Spleen (tissue), 11 donors: ENCODE results near the gene PIP4K2C. TPM values are rescaled to one million over a fixed set of nuclear protein-coding genes. Genes with fewer than 3 reads are reported as not detected.

Source experiments
- DNase-seq: peaks from one replicate; pipeline ENCODE4 v3.0.0-alpha.2; 2020
- H3K27ac ChIP-seq, 8 donors: fragments of 200-600 bp; sonication (generic) in 7 of 8; 1 replicate in 4 of 8; 2 replicates in 4 of 8; pipeline versions ENCODE4 v1.5.0 to v1.8.0; 2016 to 2021; ENCODE audit warnings: inconsistent platforms in 4 of 8, mild to moderate bottlenecking in 4 of 8, moderate library complexity in 1 of 8
- H3K27me3 ChIP-seq, 7 donors: fragments of 200-600 bp; sonication (generic) in 6 of 7; replicated peaks in 1 of 7; 1 replicate in 4 of 7; 2 replicates in 3 of 7; pipeline versions ENCODE4 v1.5.0 to v1.8.0; 2016 to 2021; ENCODE audit warnings: inconsistent platforms in 3 of 7, mild to moderate bottlenecking in 1 of 7
- H3K36me3 ChIP-seq, 6 donors: fragments of 200-600 bp; sonication (generic) in 5 of 6; 1 replicate in 4 of 6; 2 replicates in 2 of 6; pipeline versions ENCODE4 v1.5.0 to v1.8.0; 2016 to 2021; ENCODE audit warnings: inconsistent platforms in 2 of 6
- H3K4me1 ChIP-seq, 6 donors: fragments of 200-600 bp; sonication (generic) in 5 of 6; 1 replicate in 3 of 6; 2 replicates in 3 of 6; pipeline versions ENCODE4 v1.5.0 to v1.8.0; 2016 to 2021; ENCODE audit warnings: inconsistent platforms in 3 of 6
- H3K4me3 ChIP-seq, 8 donors: fragments of 200-600 bp; sonication (generic) in 7 of 8; 1 replicate in 4 of 8; 2 replicates in 4 of 8; pipeline versions ENCODE4 v1.5.0 to v1.8.0; 2016 to 2021; ENCODE audit warnings: inconsistent platforms in 4 of 8, mild to moderate bottlenecking in 4 of 8, moderate library complexity in 2 of 8
- H3K9me3 ChIP-seq, 8 donors: fragments of 200-600 bp; sonication (generic) in 7 of 8; 1 replicate in 4 of 8; 2 replicates in 4 of 8; pipeline versions ENCODE4 v1.5.0 to v1.8.0; 2016 to 2021; ENCODE audit warnings: inconsistent platforms in 4 of 8
- CTCF ChIP-seq, 11 experiments: fragments of 200-600 bp in 7 of 11; fragments of 450-650 bp in 4 of 11; sonication (generic) in 4 of 11; IDR thresholded peaks in 8 of 11; conservative IDR thresholded peaks in 3 of 11; 1 replicate in 7 of 11; 2 replicates in 4 of 11; pipeline versions ENCODE4 v1.4.0 to v1.8.0; 2016 to 2021; ENCODE audit warnings: antibody characterized with exemption in 11 of 11, inconsistent platforms in 4 of 11, mild to moderate bottlenecking in 1 of 11
- POLR2A ChIP-seq, 3 donors: fragments of 450-650 bp; IDR thresholded peaks; one replicate each; pipeline ENCODE4 v1.5.1; 2017; ENCODE audit warnings: antibody characterized with exemption in 3 of 3, mild to moderate bottlenecking in 1 of 3
- POLR2AphosphoS5 ChIP-seq, 3 donors: sonication (generic); formaldehyde crosslinking; IDR thresholded peaks; one replicate each; pipeline ENCODE4 v1.5.1; 2017; ENCODE audit warnings: antibody characterized with exemption in 3 of 3
- WGBS, 5 donors: extraction: QIAGEN DNeasy Blood & Tissue Kit in 3 of 5; methylation state at CpG; one replicate each; pipeline versions ENCODE4 v1.1.5 to v1.1.7; 2013 to 2018; 5-methylcytosine and 5-hydroxymethylcytosine counted together
- intact Hi-C: fragments of 100-400 bp; cut with DNase I; formaldehyde crosslinking; loops from one replicate; pipeline ENCODE4 v1.15.0; 2023; ENCODE audit warnings: low total_unique reads
- polyA plus RNA-seq, 3 donors: library from polyadenylated mRNA; stranded (reverse); fragments of 200-250 nt; gene quantifications; one replicate each; pipeline ENCODE4 v1.2.1, GENCODE V29; 2013
- total RNA-seq, 7 donors: library from RNA; depleted of rRNA in 3 of 7; stranded (reverse); fragments of >200 nt in 3 of 7; fragmentation: NEBNext Ultra II Directional in 4 of 7; extraction: Animal tissue kit (Norgen Biotek cat#: 25700) in 4 of 7; gene quantifications; one replicate each; pipeline versions ENCODE4 v1.1.0 to v1.2.1, GENCODE V29; 2016 to 2021
- donor health status: healthy with polysubstance abuse.
- donor health status: DM: no; HTN: no; CAD: no; lungs with moderate emphysema.
- donor health status: DM: no; HTN: no; CAD: no.
- donor health status: Bipolar disorder and iron deficiency.
- donor health status: healthy.
- donor health status: DM: no; HTN: no; CAD: no.
- donor health status: DM: yes; HTN: yes; CAD: no.

The PIP4K2C gene
- total and polyA plus RNA-seq, 10 donors = 5.7 to 20.9 (median 16.9) TPM

GRCh38 chr12:57579011-57579410, 12.0 kb upstream of the PIP4K2C start:
- intact Hi-C loops = no loop called here

GRCh38 chr12:57579677-57580465, 11.1 kb upstream of the PIP4K2C start:
- no peak overlapping the region for H3K4me3 ChIP-seq
- no peaks in the 10 kb centered on the region for H3K36me3 ChIP-seq
- DNase-seq = no peak
- H3K27me3 ChIP-seq = peaks cover 0 to 20% (median 0%) of the 10 kb centered on the region in 7 donors
- H3K4me1 ChIP-seq = peaks cover 0 to 13% (median 3%) of the 10 kb centered on the region in 6 donors
- intact Hi-C loops = loop anchor here (5.0 kb wide), 1 partner anchor 42 kb away; no protein-coding TSS in a partner anchor
- H3K9me3 ChIP-seq = no peaks in the 10 kb centered on the region
- no peak overlapping the region for H3K27ac ChIP-seq
- 87 to 93% (median 88%) methylated on average over 8 of the region's 8 CpGs for WGBS, 5 donors
- TF ChIP-seq POLR2AphosphoS5 (IDR thresholded peaks at IDR 0.05) (no peak), POLR2A (IDR thresholded peaks at IDR 0.05) (no peak), CTCF (IDR thresholded peaks at IDR 0.05 in 8 of 11, conservative IDR thresholded peaks at IDR 0.05 in 3 of 11) (no peak)

More at GRCh38 chr12:57579011-57579410, 12.0 kb upstream of the PIP4K2C start:
- H3K27me3 ChIP-seq = peaks cover 0 to 20% (median 0%) of the 10 kb centered on the region in 7 donors
- no peak for DNase-seq
- no peaks in the 10 kb centered on the region for H3K9me3 ChIP-seq
- 72 to 87% (median 84%) methylated on average over 2 of the region's 2 CpGs for WGBS, 5 donors
- no peaks in the 10 kb centered on the region for H3K36me3 ChIP-seq
- H3K27ac ChIP-seq = no peak overlapping the region
- H3K4me1 ChIP-seq = peaks cover 0 to 8% (median 3%) of the 10 kb centered on the region in 6 donors
- TF ChIP-seq CTCF (IDR thresholded peaks at IDR 0.05 in 8 of 11, conservative IDR thresholded peaks at IDR 0.05 in 3 of 11) (no peak), POLR2A (IDR thresholded peaks at IDR 0.05) (no peak), POLR2AphosphoS5 (IDR thresholded peaks at IDR 0.05) (no peak)
- H3K4me3 ChIP-seq = no peak overlapping the region

GRCh38 chr12:57580466-57580795, 10.6 kb upstream of the PIP4K2C start:
- Histone ChIP-seq H3K27ac (no peak overlapping the region), H3K36me3 (no peaks in the 10 kb centered on the region), H3K9me3 (no peaks in the 10 kb centered on the region), H3K4me3 (no peak overlapping the region), H3K27me3 (peaks cover 0 to 23% (median 0%) of the 10 kb centered on the region in 7 donors), H3K4me1 (peaks cover 0 to 13% (median 3%) of the 10 kb centered on the region in 6 donors)
- 89 to 93% (median 91%) methylated on average over 4 of the region's 4 CpGs for WGBS, 5 donors
- TF ChIP-seq POLR2AphosphoS5 (IDR thresholded peaks at IDR 0.05) = no peak
- no peak for TF ChIP-seq POLR2A (IDR thresholded peaks at IDR 0.05)
- TF ChIP-seq CTCF (IDR thresholded peaks at IDR 0.05 in 8 of 11, conservative IDR thresholded peaks at IDR 0.05 in 3 of 11) = no peak
- intact Hi-C loops = loop anchor here (5.0 kb wide), 1 partner anchor 42 kb away; no protein-coding TSS in a partner anchor
- no peak for DNase-seq

- no peak for DNase-seq
- intact Hi-C loops = loop anchor here (5.0 kb wide), 1 partner anchor 40 kb away; no protein-coding TSS in a partner anchor
- H3K4me3 ChIP-seq = no peak overlapping the region
- WGBS, 5 donors = 69 to 100% (median 92%) methylated on average over 1 of the region's 1 CpG
- peaks cover 0 to 13% (median 3%) of the 10 kb centered on the region in 6 donors for H3K4me1 ChIP-seq
- TF ChIP-seq POLR2AphosphoS5 (IDR thresholded peaks at IDR 0.05) = no peak
- TF ChIP-seq CTCF (IDR thresholded peaks at IDR 0.05 in 8 of 11, conservative IDR thresholded peaks at IDR 0.05 in 3 of 11) = no peak
- no peak for TF ChIP-seq POLR2A (IDR thresholded peaks at IDR 0.05)
- H3K27ac ChIP-seq = no peak overlapping the region
- H3K36me3 ChIP-seq = no peaks in the 10 kb centered on the region
- H3K9me3 ChIP-seq = no peaks in the 10 kb centered on the region
- peaks cover 0 to 32% (median 0%) of the 10 kb centered on the region in 7 donors for H3K27me3 ChIP-seq
Observed at GRCh38 chr12:57581802-57582201, 9.2 kb upstream of the PIP4K2C start.
